HCT116 (cell line): Measurements from ENCODE around the gene KCTD2. TPM values are rescaled to one million over a fixed set of nuclear protein-coding genes. Genes with fewer than 3 reads are reported as not detected.
A peak's percentile ranks its signal among the peaks of the same experiment; 100 is the strongest.

Experiments
- ATF3 ChIP-seq: IDR thresholded peaks from 2 replicates; pipeline ENCODE4 v1.6.1; 2012
- CEBPB ChIP-seq: IDR thresholded peaks from 2 replicates; pipeline ENCODE4 v1.6.1; 2012; ENCODE audit warnings: low read depth
- EZH2phosphoT487 ChIP-seq: fragments of 200-600 bp; IDR thresholded peaks from 2 replicates; pipeline ENCODE4 v1.6.1; 2018; ENCODE audit warnings: antibody characterized with exemption, borderline replicate concordance
- JUND ChIP-seq: IDR thresholded peaks from 2 replicates; pipeline ENCODE4 v1.6.1; 2012
- MAX ChIP-seq: IDR thresholded peaks from 2 replicates; pipeline ENCODE4 v1.6.1; 2012
- POLR2A ChIP-seq: IDR thresholded peaks from 2 replicates; pipeline ENCODE4 v1.7.0; 2011; ENCODE audit warnings: borderline replicate concordance; ENCODE audit not compliant: insufficient read depth, insufficient read length; ENCODE audit errors: extremely low read depth
- POLR2AphosphoS5 ChIP-seq: IDR thresholded peaks from 2 replicates; pipeline ENCODE4 v1.6.1; 2011; ENCODE audit warnings: mild to moderate bottlenecking, low read depth, low read length, moderate library complexity
- RAD21 ChIP-seq: IDR thresholded peaks from 2 replicates; pipeline ENCODE4 v1.6.1; 2012; ENCODE audit warnings: low read depth, mild to moderate bottlenecking
- REST ChIP-seq: IDR thresholded peaks from 2 replicates; pipeline ENCODE4 v1.6.1; 2012; ENCODE audit warnings: low read depth
- TCF7L2 ChIP-seq: IDR thresholded peaks from 2 replicates; pipeline ENCODE4 v1.7.0; 2011; ENCODE audit warnings: borderline replicate concordance, inconsistent platforms; ENCODE audit not compliant: insufficient read depth, insufficient read length; ENCODE audit errors: extremely low read depth
- ZBTB33 ChIP-seq: IDR thresholded peaks from 2 replicates; pipeline ENCODE4 v1.6.1; 2011; ENCODE audit warnings: mild to moderate bottlenecking, low read length, moderate library complexity; ENCODE audit not compliant: insufficient replicate concordance; ENCODE audit errors: extremely low read depth
- ZFX ChIP-seq: fragments of 450-650 bp; IDR thresholded peaks from 2 replicates; pipeline ENCODE4 v1.6.1; 2017
- total RNA-seq: library from RNA; stranded (reverse); gene quantifications from one replicate; pipeline ENCODE4 v1.2.1, GENCODE V29; 2021; ENCODE audit not compliant: unreplicated experiment

Gene KCTD2
- total RNA-seq, 1 experiment from 2014 or later, result 23.3 TPM

GRCh38 chr17:75033346-75034235, 13.4 kb upstream of the KCTD2 start (continued):
- TF ChIP-seq ZBTB33 (peak; percentile 82), CEBPB (no peak), POLR2AphosphoS5 (peak; percentile 50; the same call in 1 of the 2 replicates), EZH2phosphoT487 (no peak), ZFX (0 out of 2 replicates have a peak, but pooled peaks have one; percentile 1), POLR2A (no peak), MAX (peak; percentile 99), ATF3 (peak; percentile 97), RAD21 (no peak), JUND (no peak), TCF7L2 (no peak), REST (no peak)
